HG03159 (cell line): ENCODE measurements around the gene CD58.
A peak's percentile ranks its signal among the peaks of the same experiment; 100 is the strongest.

Source experiments
- ATAC-seq: cut with Tn5 transposase; IDR thresholded peaks from one replicate; pipeline ENCODE4 v1.9.1; 2021; ENCODE audit warnings: mild to moderate bottlenecking, moderate library complexity; ENCODE audit not compliant: unreplicated experiment

The CD58 gene

GRCh38 chr1:116546354-116546977 lies 24.4 kb downstream of the CD58 start:
- no peak for ATAC-seq

GRCh38 chr1:116545359-116545705 lies 25.5 kb downstream of the CD58 start:
- peak; percentile 25 for ATAC-seq

GRCh38 chr1:116544588-116545358 lies 26.1 kb downstream of the CD58 start:
- peak; percentile 43 for ATAC-seq

- ATAC-seq, result peak; percentile 55
Measured at GRCh38 chr1:116540088-116540487, 30.7 kb downstream of the CD58 start.

- ATAC-seq, result peak; percentile 75
Measured at GRCh38 chr1:116538544-116538943, 32.3 kb downstream of the CD58 start.

- no peak for ATAC-seq
Measured at GRCh38 chr1:116537898-116538297, 32.9 kb downstream of the CD58 start.

GRCh38 chr1:116537040-116537831 lies 33.6 kb downstream of the CD58 start:
- ATAC-seq, result no peak

- no peak for ATAC-seq
Measured at GRCh38 chr1:116534014-116534739, 36.6 kb downstream of the CD58 start.

GRCh38 chr1:116533429-116533820 lies 37.4 kb downstream of the CD58 start:
- no peak for ATAC-seq

GRCh38 chr1:116532671-116533428 lies 38.0 kb downstream of the CD58 start:
- ATAC-seq, result no peak

- no peak for ATAC-seq
Measured at GRCh38 chr1:116531917-116532316, 38.9 kb downstream of the CD58 start.

GRCh38 chr1:116529681-116530080 lies 41.1 kb downstream of the CD58 start:
- no peak for ATAC-seq

GRCh38 chr1:116529199-116529631 lies 41.6 kb downstream of the CD58 start:
- no peak for ATAC-seq

- no peak for ATAC-seq
Measured at GRCh38 chr1:116528329-116529083, 42.3 kb downstream of the CD58 start.

- ATAC-seq, result no peak
Measured at GRCh38 chr1:116525440-116525839, 45.4 kb downstream of the CD58 start.

GRCh38 chr1:116521186-116521585 lies 49.6 kb downstream of the CD58 start:
- ATAC-seq, result no peak

GRCh38 chr1:116518400-116518799 lies 52.4 kb downstream of the CD58 start:
- no peak for ATAC-seq

- no peak for ATAC-seq
Measured at GRCh38 chr1:116516631-116517030, 54.2 kb downstream of the CD58 start.

- no peak for ATAC-seq
Measured at GRCh38 chr1:116515702-116516101, 55.1 kb downstream of the CD58 start.
